Measurements from ENCODE around the gene SYT9. TPM values are rescaled to one million over a fixed set of nuclear protein-coding genes. Genes with fewer than 3 reads are reported as not detected.

SYT9 gene
- total RNA-seq, 2 experiments from 2014 or later: not detected

DNA sequence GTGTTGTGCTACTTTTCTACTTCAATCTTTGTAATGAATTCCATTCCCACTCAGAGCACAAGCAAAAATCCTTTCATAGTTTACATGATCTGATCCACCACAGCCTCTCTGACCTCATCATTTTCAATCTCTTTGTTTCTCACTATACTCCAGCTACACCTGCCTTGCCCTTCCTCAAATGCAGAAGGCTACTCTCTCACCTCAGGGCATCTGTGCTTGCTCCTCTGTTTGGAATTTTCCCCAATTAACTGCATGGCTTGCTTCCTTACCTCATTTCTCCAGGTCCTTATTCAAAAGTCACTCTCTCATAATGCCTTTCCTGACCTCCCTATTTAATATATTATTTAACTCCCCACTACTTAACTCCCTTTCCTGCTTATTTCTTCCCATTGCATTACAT, 133.0 kb downstream of the SYT9 start:
- H3K36me3 Mint-ChIP-seq (ENCODE audit: low read depth): no peaks in the 10 kb centered on the region
- no peak for DNase-seq
- peaks cover 3% of the 10 kb centered on the region for H3K27me3 Mint-ChIP-seq
- no peak overlapping the region for H3K4me3 Mint-ChIP-seq
- H3K4me1 Mint-ChIP-seq: no peaks in the 10 kb centered on the region
- H3K9me3 Mint-ChIP-seq: no peaks in the 10 kb centered on the region
- no peak overlapping the region for H3K27ac Mint-ChIP-seq
- POLR2A ChIA-PET: no interaction called here
- CTCF ChIA-PET: no interaction called here

DNA sequence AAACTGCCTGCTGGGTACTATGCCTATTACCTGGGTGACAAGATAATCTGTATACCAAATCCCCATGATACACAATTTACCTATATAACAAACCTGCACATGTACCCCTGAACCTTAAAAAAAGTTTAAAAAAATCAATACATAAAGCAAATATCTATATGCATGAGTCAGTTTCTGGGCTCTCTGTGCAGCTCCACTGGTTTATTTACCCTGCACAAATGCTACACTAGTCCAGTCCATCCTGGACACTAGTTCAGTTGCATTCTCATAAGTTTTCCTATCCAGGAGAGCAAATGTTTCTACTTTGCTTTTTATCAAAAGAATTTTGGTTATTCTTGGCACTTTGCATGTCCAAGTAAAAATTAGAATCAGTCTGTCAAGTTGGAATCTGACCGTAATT, 133.8 kb downstream of the SYT9 start:
- POLR2A ChIA-PET: no interaction called here
- no peak overlapping the region for H3K27ac Mint-ChIP-seq
- no peaks in the 10 kb centered on the region for H3K36me3 Mint-ChIP-seq (ENCODE audit: low read depth)
- H3K4me1 Mint-ChIP-seq: no peaks in the 10 kb centered on the region
- CTCF ChIA-PET: no interaction called here
- H3K27me3 Mint-ChIP-seq: peaks cover 3% of the 10 kb centered on the region
- no peak overlapping the region for H3K4me3 Mint-ChIP-seq
- no peak for DNase-seq
- H3K9me3 Mint-ChIP-seq: no peaks in the 10 kb centered on the region

DNA sequence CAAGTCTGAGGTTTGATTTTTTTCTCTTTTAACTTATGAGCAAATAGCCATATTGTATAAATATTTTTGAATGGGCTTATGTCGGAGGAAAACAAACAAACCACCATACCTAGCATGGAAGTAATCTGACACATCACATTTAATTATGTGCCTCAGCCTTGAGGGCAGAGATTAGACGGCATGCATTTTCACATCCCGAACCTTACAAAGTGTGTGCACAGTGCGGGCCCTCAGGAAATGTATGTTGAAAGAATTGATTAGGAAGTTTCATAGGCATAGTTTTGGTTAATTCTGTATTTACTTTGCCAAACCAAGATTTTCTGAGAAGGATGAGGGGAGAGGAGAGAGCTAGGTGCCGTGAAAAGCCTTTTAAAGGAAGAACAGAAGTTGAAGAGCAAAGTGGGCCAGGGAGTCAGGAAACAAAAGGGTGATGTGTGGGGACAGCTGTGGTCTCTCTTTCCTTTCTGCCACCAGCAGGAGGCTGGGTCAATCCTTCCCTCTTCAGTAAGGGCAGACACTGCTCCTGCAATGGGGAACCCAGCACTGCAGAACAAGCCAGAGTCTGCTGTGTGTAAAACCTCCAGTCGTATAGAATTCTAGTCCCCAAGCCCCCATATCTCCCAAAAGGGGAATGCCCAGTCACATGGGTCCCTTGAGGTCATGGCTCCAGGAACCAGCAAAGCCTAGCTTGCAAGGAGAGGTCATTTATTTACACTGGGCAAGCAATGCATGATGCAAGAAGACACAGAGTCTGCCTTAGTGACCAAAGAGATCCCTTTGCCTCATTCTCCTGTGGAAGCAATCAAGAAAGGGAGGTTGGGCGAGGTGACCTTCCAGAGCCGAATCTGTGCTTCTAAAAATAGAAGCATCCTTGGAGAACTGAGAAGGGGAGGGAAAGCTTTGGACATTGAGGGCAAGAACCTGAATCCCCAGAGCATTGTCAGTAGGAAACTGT, 162.5 kb downstream of the SYT9 start:
- Mint-ChIP-seq H3K36me3 (ENCODE audit: low read depth) (no peaks in the 10 kb centered on the region), H3K27me3 (peaks cover 9% of the 10 kb centered on the region), H3K4me3 (no peak overlapping the region), H3K4me1 (no peaks in the 10 kb centered on the region), H3K9me3 (no peaks in the 10 kb centered on the region), H3K27ac (no peak overlapping the region)
- ChIA-PET POLR2A (no interaction called here), CTCF (interaction anchor here (1.4 kb wide), 1 partner anchor 23 kb away, joined by 4 read pairs; no protein-coding TSS in a partner anchor)
- DNase-seq: no peak

DNA sequence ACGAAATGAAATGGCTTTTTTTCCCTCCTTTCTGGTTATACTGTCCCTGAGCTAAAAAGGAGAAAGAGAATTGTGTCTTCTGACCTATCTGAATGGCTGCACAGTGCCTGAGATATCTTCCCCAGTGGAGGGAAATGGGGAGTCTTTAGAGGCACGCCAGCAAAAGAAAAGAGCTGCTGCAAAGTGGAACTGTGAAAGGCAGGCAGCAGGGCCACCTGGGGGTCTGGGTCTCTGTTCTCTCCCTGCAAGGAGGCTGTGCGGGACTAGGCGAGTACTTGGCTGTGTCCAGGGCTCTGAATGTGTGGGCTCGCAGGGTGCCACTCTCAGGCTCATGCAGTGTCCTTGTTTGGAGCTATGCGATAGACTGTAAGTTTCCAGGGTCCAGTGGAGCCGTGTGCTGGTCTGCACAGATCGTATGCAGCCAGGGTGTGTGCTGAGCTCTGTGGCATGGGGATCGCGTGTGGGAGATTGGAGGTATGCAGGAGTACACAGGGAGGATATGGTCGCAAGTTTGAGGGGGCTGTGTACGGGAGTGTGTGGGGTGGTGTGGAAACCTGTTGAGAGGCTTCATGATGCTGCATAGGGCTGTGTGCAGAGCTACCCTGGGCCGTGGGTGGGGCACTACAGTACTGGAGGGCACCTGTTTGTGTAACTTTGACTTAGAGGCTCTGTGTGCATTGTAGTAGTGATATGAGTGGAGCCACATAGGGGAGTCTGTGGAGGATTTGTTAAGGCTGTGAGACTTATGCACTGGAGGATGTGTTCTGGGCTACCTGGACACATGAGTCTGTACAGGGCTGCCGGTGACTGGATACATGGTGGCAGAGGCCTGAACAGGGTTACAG, 163.5 kb downstream of the SYT9 start:
- Mint-ChIP-seq H3K27ac (no peak overlapping the region), H3K4me1 (no peaks in the 10 kb centered on the region), H3K27me3 (peaks cover 6% of the 10 kb centered on the region), H3K9me3 (no peaks in the 10 kb centered on the region), H3K4me3 (no peak overlapping the region), H3K36me3 (ENCODE audit: low read depth) (no peaks in the 10 kb centered on the region)
- ChIA-PET POLR2A (no interaction called here), CTCF (interaction anchor here (1.4 kb wide), 1 partner anchor 22 kb away, joined by 4 read pairs; no protein-coding TSS in a partner anchor)
- no peak for DNase-seq

- Mint-ChIP-seq H3K4me1 (no peaks in the 10 kb centered on the region), H3K27me3 (peaks cover 2% of the 10 kb centered on the region), H3K36me3 (ENCODE audit: low read depth) (no peaks in the 10 kb centered on the region), H3K27ac (no peak overlapping the region), H3K9me3 (no peaks in the 10 kb centered on the region), H3K4me3 (no peak overlapping the region)
- POLR2A ChIA-PET: no interaction called here
- CTCF ChIA-PET: interaction anchor here (1.4 kb wide), 1 partner anchor 21 kb away, joined by 4 read pairs; no protein-coding TSS in a partner anchor
- no peak for DNase-seq
Measured at GRCh38 chr11:7416080-7416479, 164.4 kb downstream of the SYT9 start.

- ChIA-PET POLR2A (no interaction called here), CTCF (interaction anchor here (0.6 kb wide), 1 partner anchor 26 kb away, joined by 3 read pairs; no protein-coding TSS in a partner anchor)
- H3K9me3 Mint-ChIP-seq: no peaks in the 10 kb centered on the region
- peaks cover 1% of the 10 kb centered on the region for H3K4me1 Mint-ChIP-seq
- DNase-seq: no peak
- no peak overlapping the region for H3K4me3 Mint-ChIP-seq
- no peaks in the 10 kb centered on the region for H3K36me3 Mint-ChIP-seq (ENCODE audit: low read depth)
- no peaks in the 10 kb centered on the region for H3K27me3 Mint-ChIP-seq
- no peak overlapping the region for H3K27ac Mint-ChIP-seq
Measured at GRCh38 chr11:7417328-7417727, 165.6 kb downstream of the SYT9 start.

GRCh38 chr11:7418061-7418460, 166.4 kb downstream of the SYT9 start:
- CTCF ChIA-PET: interaction anchor here (0.6 kb wide), 1 partner anchor 27 kb away, joined by 3 read pairs; no protein-coding TSS in a partner anchor
- H3K27ac Mint-ChIP-seq: no peak overlapping the region
- no peaks in the 10 kb centered on the region for H3K27me3 Mint-ChIP-seq
- DNase-seq: no peak
- peaks cover 8% of the 10 kb centered on the region for H3K4me1 Mint-ChIP-seq
- H3K4me3 Mint-ChIP-seq: no peak overlapping the region
- no peaks in the 10 kb centered on the region for H3K36me3 Mint-ChIP-seq (ENCODE audit: low read depth)
- POLR2A ChIA-PET: no interaction called here
- H3K9me3 Mint-ChIP-seq: no peaks in the 10 kb centered on the region

DNA sequence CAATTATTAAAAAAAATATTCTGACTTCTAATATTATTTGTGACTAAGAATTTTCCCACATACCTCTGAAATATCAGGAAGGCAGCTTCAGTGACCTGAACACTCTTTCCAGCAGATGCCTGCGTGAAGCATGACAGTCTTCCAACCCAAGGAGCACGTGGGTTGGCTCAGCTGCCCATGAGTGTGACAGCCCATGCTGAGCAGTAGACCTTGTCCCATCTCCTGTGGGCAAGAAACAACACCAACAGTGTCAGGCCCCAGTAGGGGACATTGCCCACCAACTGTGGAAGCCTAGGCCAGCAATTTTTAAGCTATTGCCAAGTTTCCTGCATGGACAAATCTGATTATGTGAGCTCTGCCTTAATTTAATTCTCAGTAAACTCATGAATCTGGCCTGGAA, 167.2 kb downstream of the SYT9 start:
- no peaks in the 10 kb centered on the region for H3K27me3 Mint-ChIP-seq
- ChIA-PET POLR2A (no interaction called here), CTCF (interaction anchor here (1.2 kb wide), 1 partner anchor 14 kb away, joined by 3 read pairs; no protein-coding TSS in a partner anchor)
- H3K36me3 Mint-ChIP-seq (ENCODE audit: low read depth): no peaks in the 10 kb centered on the region
- H3K27ac Mint-ChIP-seq: no peak overlapping the region
- H3K4me3 Mint-ChIP-seq: no peak overlapping the region
- H3K9me3 Mint-ChIP-seq: no peaks in the 10 kb centered on the region
- DNase-seq: no peak
- peaks cover 13% of the 10 kb centered on the region for H3K4me1 Mint-ChIP-seq

DNA sequence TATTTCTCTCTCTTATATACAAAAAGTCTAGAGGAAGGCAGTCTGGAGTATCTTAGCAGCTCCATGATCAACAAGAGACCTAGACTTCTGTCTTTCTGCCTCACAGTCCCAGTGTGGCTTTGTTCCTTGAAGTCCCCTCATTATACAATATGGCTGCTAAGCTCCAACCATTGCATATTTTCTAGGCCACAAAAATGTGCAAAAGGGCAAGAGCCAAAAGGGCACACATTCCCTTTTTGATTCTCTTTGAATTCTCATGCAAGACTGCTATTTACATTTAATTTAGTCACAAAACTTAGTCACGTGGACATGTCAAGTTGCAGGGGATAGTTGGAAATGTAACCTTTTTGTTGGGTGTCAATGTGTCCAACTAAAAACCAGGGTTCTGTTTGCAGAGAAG, 169.4 kb downstream of the SYT9 start:
- Mint-ChIP-seq H3K9me3 (no peaks in the 10 kb centered on the region), H3K27ac (no peak overlapping the region), H3K27me3 (no peaks in the 10 kb centered on the region), H3K4me3 (no peak overlapping the region), H3K4me1 (peaks cover 13% of the 10 kb centered on the region), H3K36me3 (ENCODE audit: low read depth) (no peaks in the 10 kb centered on the region)
- CTCF ChIA-PET: no interaction called here
- POLR2A ChIA-PET: no interaction called here
- DNase-seq: no peak

GRCh38 chr11:7422544-7423331, 171.0 kb downstream of the SYT9 start:
- Mint-ChIP-seq H3K36me3 (ENCODE audit: low read depth) (no peaks in the 10 kb centered on the region), H3K27ac (no peak overlapping the region), H3K27me3 (no peaks in the 10 kb centered on the region), H3K9me3 (no peaks in the 10 kb centered on the region), H3K4me3 (no peak overlapping the region), H3K4me1 (peaks cover 13% of the 10 kb centered on the region)
- no peak for DNase-seq
- ChIA-PET CTCF (no interaction called here), POLR2A (no interaction called here)

- Mint-ChIP-seq H3K4me3 (no peak overlapping the region), H3K27me3 (no peaks in the 10 kb centered on the region), H3K4me1 (peaks cover 13% of the 10 kb centered on the region), H3K27ac (no peak overlapping the region), H3K36me3 (ENCODE audit: low read depth) (no peaks in the 10 kb centered on the region), H3K9me3 (no peaks in the 10 kb centered on the region)
- ChIA-PET CTCF (no interaction called here), POLR2A (no interaction called here)
- no peak for DNase-seq
Measured at GRCh38 chr11:7423946-7424345, 172.2 kb downstream of the SYT9 start.

DNA sequence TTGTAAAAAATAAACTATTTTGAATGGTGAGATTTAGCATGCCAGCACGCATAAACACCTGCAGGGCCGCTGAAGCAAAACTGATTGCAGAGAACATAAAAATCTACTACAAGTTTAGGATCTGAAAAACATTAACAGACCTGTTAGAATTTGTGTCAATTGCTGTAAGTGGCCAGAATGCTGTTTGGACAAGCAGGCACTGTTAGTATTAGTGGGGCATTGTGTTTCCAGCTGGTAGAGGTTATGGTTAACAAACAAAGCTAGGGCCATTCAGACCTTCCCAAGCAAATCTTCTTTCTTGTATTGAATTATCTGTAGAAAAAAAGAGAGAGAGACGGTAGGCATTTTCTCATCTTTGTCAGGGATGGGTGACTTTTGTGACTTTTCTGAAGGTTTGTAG, 176.0 kb downstream of the SYT9 start:
- H3K27me3 Mint-ChIP-seq: no peaks in the 10 kb centered on the region
- ChIA-PET POLR2A (no interaction called here), CTCF (no interaction called here)
- no peak overlapping the region for H3K27ac Mint-ChIP-seq
- peaks cover 8% of the 10 kb centered on the region for H3K4me1 Mint-ChIP-seq
- no peaks in the 10 kb centered on the region for H3K9me3 Mint-ChIP-seq
- no peak overlapping the region for H3K4me3 Mint-ChIP-seq
- DNase-seq: no peak
- no peaks in the 10 kb centered on the region for H3K36me3 Mint-ChIP-seq (ENCODE audit: low read depth)
